ENCODE measurements around the gene NCOA7.
"Not testable (repeated sequence)": the region's sequence is repeated elsewhere in the genome, so short reads cannot be mapped to it uniquely, and the experiment has no call there.

Gene NCOA7

DNA sequence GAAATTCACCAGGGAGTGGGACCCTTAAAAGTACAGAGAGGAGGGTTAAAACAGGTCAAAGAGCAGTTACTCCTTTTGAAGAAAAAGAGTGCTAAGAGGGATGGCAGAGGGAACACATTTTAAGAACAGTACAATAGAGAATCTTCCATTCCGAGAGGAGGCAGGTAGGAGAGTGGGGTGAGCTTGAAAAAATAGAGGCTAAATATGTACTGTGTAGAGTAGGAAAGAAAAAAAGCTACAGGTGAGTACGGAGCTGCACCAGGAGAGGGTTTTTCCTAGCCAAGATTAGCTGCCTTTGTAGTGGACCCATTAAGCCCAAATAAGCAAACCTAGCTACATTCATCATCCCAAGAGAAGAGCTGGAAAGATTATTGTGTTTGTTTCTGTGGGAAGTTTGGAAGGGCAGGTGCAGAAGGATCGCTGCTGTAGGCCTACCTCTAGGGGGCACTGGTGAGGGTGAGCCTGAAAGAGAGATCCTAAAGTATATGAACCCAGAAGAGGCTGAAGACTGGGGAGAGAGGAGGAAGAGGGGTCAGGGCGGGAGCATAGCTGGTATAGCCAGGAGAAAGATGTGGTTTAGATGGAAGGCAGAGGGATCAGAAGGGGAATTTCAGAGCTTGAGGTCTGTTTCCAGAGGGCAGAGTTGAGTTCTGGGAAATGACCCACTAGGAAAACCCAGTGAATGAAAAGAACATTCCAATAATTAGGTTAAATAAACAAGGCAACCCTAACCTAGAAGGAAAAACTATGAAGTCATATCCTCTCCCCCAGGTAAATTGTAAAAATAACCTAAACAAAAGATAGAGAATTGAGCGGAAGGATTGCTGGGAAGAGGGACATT is 115.6 kb downstream of the NCOA7 start:
- no peak overlapping the region for H3K4me3 ChIP-seq (ENCODE audit: low read depth, low read length)
- TF ChIP-seq, protein P1, sequence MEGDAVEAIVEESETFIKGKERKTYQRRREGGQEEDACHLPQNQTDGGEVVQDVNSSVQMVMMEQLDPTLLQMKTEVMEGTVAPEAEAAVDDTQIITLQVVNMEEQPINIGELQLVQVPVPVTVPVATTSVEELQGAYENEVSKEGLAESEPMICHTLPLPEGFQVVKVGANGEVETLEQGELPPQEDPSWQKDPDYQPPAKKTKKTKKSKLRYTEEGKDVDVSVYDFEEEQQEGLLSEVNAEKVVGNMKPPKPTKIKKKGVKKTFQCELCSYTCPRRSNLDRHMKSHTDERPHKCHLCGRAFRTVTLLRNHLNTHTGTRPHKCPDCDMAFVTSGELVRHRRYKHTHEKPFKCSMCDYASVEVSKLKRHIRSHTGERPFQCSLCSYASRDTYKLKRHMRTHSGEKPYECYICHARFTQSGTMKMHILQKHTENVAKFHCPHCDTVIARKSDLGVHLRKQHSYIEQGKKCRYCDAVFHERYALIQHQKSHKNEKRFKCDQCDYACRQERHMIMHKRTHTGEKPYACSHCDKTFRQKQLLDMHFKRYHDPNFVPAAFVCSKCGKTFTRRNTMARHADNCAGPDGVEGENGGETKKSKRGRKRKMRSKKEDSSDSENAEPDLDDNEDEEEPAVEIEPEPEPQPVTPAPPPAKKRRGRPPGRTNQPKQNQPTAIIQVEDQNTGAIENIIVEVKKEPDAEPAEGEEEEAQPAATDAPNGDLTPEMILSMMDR (IDR thresholded peaks at IDR 0.05; ENCODE audit: borderline replicate concordance, insufficient read depth, low read depth, low read length): peak; percentile 83

DNA sequence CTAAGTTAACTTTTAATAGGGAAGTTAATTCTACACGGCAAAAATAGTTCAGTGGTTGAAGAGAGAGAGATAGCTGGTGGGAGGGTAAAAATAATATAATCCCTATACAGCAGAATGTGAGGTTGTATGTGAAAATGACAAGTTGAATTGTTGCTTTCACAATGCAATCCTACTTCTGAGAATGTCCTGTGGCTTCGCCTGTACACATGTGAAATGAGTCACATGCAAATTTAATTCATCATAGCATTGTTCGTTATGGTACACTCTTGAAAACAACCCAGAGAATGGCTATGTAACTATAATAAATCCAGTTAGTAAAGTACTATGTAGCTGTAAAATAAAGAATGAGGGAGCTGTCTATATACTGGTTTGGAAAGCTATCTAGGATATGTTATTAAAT is 119.8 kb downstream of the NCOA7 start:
- TF ChIP-seq, protein P1 (IDR thresholded peaks at IDR 0.05; ENCODE audit: borderline replicate concordance, insufficient read depth, low read depth, low read length): no peak
- no peak overlapping the region for H3K4me3 ChIP-seq (ENCODE audit: low read depth, low read length)

DNA sequence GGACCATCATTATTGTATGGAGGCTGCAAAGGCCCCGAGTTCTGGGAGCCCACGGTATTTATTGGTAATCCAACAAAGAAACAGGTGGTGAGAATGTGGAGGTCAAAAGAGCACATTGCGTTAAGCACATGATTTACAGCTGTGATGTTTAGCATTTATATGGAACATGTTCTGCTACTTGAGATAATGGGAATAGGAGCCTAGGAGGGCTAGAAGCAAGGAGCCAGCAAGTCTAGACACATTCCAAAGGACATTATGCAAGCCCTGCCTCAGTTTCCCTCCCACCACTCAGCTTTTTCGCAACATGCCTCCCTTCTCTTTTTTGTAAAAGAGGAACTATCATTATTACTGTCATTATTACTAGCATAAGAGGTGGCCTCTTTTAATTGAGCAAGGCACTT is 120.3 kb downstream of the NCOA7 start:
- H3K4me3 ChIP-seq (ENCODE audit: low read depth, low read length): not testable (repeated sequence)

DNA sequence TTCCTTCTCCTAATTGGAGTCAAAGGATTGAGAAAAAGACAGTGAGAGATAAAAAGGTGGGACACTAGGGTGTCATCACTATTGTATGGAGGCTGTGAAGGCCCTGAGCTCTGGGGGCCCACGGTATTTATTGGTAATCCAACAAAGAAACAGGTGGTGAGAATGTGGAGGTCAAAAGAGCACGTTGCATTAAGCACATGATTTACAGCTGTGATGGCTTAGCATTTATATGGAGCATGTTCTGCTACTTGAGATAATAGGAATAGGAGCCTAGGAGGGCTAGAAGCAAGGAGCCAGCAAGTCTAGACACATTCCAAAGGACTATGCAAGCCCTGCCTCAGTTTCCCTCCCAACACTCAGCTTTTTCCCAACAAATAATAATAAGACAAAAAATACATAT is 121.7 kb downstream of the NCOA7 start:
- not testable (repeated sequence) for H3K4me3 ChIP-seq (ENCODE audit: low read depth, low read length)

DNA sequence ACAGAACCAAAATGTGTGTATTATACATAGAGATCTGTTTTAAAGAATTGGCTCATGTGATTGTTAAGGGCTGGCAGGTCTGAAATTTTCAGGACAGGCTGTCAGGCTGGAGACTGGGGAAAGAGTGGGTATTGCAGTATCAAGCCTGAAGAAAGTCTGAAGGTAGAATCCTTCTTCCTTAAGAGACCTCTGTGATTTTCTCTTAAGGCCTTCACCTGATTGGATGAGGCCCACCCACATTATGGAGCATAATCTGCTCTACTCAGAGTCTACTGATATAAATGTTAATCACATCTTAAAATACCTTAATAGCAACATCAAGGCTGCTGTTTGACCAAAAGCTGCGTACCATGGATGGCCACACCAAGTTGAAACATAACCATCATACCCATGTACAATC is 122.4 kb downstream of the NCOA7 start:
- TF ChIP-seq, protein P1 (IDR thresholded peaks at IDR 0.05; ENCODE audit: borderline replicate concordance, insufficient read depth, low read depth, low read length): no peak
- no peak overlapping the region for H3K4me3 ChIP-seq (ENCODE audit: low read depth, low read length)

DNA sequence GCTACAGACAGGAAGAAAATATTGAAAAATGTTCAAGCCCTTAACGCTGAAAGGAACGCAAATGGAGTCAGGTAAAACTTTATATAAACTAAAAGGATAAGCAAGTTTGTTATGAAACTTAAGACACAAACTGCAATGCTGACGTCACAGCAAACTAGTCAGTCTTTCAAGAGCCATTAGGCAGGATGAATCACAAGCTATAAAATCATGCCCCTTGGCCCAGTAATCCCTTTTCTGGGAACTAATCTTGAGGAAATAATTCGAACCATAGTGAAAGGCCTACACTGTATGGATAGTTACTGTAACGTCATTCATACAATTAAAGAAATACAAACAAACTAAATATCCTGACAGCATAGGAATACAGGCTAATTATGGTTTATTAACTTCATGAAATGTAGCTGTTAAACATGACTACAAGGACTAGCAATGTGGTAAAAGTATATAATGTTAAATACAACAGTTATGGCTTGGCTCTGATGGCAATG is 123.1 kb downstream of the NCOA7 start:
- H3K4me3 ChIP-seq (ENCODE audit: low read depth, low read length): no peak overlapping the region
- TF ChIP-seq, protein P1 (IDR thresholded peaks at IDR 0.05; ENCODE audit: borderline replicate concordance, insufficient read depth, low read depth, low read length): no peak

DNA sequence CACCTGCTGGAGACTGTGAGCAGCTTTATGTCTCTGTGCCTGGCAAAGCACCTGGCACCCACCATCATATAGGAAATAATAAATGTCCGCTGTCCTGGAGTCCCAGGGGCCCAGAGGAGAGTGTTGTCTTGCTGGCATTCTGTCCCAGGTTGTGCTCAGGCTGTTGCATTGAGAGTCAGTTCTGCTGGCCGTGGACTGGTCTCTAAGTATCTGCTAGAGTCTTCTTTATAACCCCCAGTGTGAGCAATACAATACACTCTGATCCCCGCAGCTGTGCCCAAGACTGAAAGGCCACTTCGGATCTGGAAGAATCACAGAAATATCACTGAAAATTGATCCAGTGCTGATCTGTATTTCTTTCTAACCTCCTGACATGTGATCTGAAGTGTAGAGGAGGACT is 127.5 kb downstream of the NCOA7 start:
- TF ChIP-seq, protein P1 (IDR thresholded peaks at IDR 0.05; ENCODE audit: borderline replicate concordance, insufficient read depth, low read depth, low read length): no peak
- no peak overlapping the region for H3K4me3 ChIP-seq (ENCODE audit: low read depth, low read length)

DNA sequence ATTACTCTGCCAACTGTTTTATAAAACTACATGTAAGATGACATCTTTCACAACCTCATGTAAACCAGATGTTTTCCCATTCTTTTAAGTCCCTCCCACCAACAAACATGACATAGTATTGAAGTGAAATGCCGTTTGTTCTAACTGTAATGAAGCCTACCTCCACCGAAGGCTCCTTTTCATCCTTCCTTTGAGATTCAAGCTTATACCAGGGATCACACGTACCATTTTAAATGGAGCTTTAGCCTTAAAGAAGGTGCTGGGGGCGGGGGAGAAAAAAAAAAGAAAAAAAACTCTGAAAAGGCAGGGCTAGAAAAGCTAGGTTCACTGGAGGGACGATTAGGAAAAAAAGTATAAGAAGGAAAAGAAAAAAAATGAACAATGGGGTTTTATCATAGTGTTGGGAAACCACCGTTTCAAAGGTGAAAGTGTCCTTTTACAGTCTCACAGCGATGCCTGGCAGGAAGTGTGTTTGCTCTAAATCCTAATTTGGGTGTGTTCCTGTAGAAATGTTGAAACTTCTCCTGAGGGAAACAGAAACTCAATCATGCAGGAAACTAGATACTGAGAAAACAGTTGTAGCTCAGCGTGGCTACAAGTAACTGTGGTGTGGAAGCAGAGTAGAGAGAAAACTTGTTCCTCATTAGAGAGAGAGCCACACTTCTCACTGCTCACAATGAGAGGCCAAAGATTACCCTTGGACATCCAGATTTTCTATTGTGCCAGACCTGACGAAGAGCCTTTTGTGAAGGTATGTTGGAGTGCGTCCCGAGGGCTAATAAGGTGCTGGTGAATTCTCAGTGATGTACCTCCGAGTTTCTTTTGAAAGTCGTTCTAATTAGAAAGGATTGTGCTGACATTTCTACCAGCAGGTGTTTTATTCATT is 128.2 kb downstream of the NCOA7 start:
- TF ChIP-seq, protein P1 (IDR thresholded peaks at IDR 0.05; ENCODE audit: borderline replicate concordance, insufficient read depth, low read depth, low read length): no peak
- peak overlapping the region; percentile 38 for H3K4me3 ChIP-seq (ENCODE audit: low read depth, low read length)
